Measurements from ENCODE around the gene SAMD7. TPM values are rescaled to one million over a fixed set of nuclear protein-coding genes. Genes with fewer than 3 reads are reported as not detected.

SAMD7 gene
- total RNA-seq, 3 donors from 2014 or later (not counting 1 experiment from before 2014, with no cell fraction given) = not detected

DNA sequence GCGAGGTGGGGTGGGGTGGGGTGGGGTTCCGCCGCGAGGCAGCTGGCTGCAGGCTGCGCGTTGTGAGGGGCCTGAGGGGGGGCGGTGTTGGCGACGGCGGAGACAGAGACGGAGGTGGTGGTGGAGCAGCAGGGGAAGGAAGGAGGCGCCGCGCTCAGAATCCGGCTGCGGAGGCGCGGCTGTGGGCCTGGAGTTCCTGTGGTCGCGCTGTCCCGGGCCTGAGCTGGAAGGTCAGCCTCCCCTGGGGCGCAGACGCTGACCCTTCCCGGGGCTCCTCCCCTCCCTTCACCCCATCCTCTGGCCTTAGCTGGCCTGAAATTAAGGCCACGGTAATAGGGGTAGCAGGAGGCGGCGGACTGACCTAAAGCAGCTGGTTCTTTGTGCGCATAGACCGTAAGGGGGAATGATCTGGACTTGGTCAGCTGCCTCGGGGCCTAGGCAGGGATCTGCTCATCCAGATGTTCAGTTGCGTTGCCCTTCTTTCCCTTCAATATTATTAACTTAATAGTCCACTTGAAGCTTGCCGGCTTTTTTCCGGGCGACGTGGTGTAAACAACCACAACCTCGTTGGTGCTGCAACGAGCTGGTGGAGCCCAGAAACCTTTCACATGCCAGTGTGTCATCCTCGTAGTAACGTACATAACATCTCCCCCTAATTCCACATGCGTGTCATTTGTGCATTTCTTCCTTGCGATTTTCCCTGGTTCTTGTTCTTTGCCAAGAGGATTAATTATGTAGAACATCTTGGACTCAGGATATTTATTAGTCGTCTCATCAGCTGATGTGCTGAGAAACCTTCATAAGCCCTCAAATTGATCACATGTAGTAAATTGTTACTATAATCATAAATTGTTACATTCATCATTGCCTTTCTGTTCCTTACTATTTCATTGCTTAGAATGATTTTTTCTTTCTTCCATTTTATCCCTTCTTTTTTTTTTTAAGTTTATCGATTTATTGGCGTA, 55.9 kb downstream of the SAMD7 start:
- peak overlapping the region; percentile 71 for H3K4me3 ChIP-seq (ENCODE audit: low read length)
- no peaks in the 10 kb centered on the region for H3K36me3 Mint-ChIP-seq
- H3K4me1 Mint-ChIP-seq = peaks cover 35 to 45% of the 10 kb centered on the region in 2 donors

DNA sequence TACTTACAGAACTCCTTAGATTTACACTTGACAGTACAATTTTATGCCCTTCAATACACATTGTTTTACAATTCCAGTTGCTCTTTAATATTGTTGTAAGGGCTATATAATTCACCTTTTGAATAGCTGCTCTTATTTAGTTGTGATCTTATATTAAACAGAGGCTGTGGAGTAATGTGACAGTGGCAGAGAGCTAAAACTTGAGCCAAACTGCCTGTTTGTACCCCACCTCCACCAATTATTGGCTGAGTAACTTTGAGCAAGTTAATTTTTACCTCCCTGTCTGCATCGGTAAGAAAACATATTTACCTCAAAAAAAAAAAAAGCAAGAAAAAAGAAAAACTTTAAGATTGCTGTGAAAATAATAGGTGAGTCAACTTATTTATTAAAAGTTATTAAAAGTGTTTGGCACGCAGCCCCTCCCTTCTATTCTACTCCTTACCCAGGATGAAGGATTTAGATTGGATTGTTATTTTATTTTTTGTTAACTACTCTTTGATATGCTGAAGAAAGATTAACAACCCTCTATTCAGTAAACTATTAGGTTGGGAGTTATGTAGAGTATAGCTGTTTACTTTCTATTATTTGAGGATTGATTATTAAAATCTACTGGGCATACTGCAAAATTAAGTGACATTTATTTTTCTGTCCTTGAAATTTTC, 57.0 kb downstream of the SAMD7 start:
- H3K9me3 ChIP-seq (ENCODE audit: control insufficient read depth, insufficient read depth, low read length) = no peaks in the 10 kb centered on the region
- Mint-ChIP-seq H3K9me3 (no peaks in the 10 kb centered on the region), H3K4me1 (peaks cover 41 to 47% of the 10 kb centered on the region in 2 donors), H3K27ac (peak overlapping the region; percentile 95 to 98), H3K4me3 (peak overlapping the region; percentile 98), H3K36me3 (no peaks in the 10 kb centered on the region), H3K27me3 (ENCODE audit: low read depth in 2 of 2) (peaks cover 0 to 8% of the 10 kb centered on the region in 2 donors)
- ATAC-seq (no peak), DNase-seq (no peak)
- intact Hi-C loops (cut with micrococcal nuclease) = no loop called here
- no peaks in the 10 kb centered on the region for H3K36me3 ChIP-seq (ENCODE audit: control insufficient read depth, insufficient read depth, low read length)
- H3K27me3 ChIP-seq (ENCODE audit: control insufficient read depth, insufficient read depth, low read length) = no peaks in the 10 kb centered on the region
- H3K4me1 ChIP-seq (ENCODE audit: control insufficient read depth, insufficient read depth, low read length) = peaks cover 14% of the 10 kb centered on the region
- H3K27ac ChIP-seq (ENCODE audit: low read length) = no peak overlapping the region
- no peak overlapping the region for H3K4me3 ChIP-seq (ENCODE audit: low read length)
- WGBS (ENCODE audit: insufficient coverage) = no CpG with 5 or more reads among the region's 2 CpGs
- TF ChIP-seq, protein P1, sequence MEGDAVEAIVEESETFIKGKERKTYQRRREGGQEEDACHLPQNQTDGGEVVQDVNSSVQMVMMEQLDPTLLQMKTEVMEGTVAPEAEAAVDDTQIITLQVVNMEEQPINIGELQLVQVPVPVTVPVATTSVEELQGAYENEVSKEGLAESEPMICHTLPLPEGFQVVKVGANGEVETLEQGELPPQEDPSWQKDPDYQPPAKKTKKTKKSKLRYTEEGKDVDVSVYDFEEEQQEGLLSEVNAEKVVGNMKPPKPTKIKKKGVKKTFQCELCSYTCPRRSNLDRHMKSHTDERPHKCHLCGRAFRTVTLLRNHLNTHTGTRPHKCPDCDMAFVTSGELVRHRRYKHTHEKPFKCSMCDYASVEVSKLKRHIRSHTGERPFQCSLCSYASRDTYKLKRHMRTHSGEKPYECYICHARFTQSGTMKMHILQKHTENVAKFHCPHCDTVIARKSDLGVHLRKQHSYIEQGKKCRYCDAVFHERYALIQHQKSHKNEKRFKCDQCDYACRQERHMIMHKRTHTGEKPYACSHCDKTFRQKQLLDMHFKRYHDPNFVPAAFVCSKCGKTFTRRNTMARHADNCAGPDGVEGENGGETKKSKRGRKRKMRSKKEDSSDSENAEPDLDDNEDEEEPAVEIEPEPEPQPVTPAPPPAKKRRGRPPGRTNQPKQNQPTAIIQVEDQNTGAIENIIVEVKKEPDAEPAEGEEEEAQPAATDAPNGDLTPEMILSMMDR (IDR thresholded peaks at IDR 0.05) = no peak

More for the DNA sequence above, 55.9 kb downstream of the SAMD7 start:
- intact Hi-C loops (cut with micrococcal nuclease) = loop anchor here (1.0 kb wide), 1 partner anchor 202 kb away; the partner anchor contains the start of gene TERC
- no peaks in the 10 kb centered on the region for H3K27me3 ChIP-seq (ENCODE audit: control insufficient read depth, insufficient read depth, low read length)
- H3K27ac ChIP-seq (ENCODE audit: low read length) = peak overlapping the region; percentile 92
- Mint-ChIP-seq H3K9me3 (no peaks in the 10 kb centered on the region), H3K4me3 (peak overlapping the region; percentile 98), H3K27me3 (ENCODE audit: low read depth in 2 of 2) (peaks cover 7 to 14% of the 10 kb centered on the region in 2 donors), H3K27ac (peak overlapping the region; percentile 95 to 98)
- WGBS (ENCODE audit: insufficient coverage) = 3% methylated on average over 42 of the region's 44 CpGs
- peaks cover 14% of the 10 kb centered on the region for H3K4me1 ChIP-seq (ENCODE audit: control insufficient read depth, insufficient read depth, low read length)
- H3K36me3 ChIP-seq (ENCODE audit: control insufficient read depth, insufficient read depth, low read length) = no peaks in the 10 kb centered on the region
- H3K9me3 ChIP-seq (ENCODE audit: control insufficient read depth, insufficient read depth, low read length) = no peaks in the 10 kb centered on the region
- ATAC-seq (peak; percentile 60 to 82 (median 76)), DNase-seq (peak; percentile 41 to 63)
- TF ChIP-seq, protein P1 (IDR thresholded peaks at IDR 0.05) = no peak

DNA sequence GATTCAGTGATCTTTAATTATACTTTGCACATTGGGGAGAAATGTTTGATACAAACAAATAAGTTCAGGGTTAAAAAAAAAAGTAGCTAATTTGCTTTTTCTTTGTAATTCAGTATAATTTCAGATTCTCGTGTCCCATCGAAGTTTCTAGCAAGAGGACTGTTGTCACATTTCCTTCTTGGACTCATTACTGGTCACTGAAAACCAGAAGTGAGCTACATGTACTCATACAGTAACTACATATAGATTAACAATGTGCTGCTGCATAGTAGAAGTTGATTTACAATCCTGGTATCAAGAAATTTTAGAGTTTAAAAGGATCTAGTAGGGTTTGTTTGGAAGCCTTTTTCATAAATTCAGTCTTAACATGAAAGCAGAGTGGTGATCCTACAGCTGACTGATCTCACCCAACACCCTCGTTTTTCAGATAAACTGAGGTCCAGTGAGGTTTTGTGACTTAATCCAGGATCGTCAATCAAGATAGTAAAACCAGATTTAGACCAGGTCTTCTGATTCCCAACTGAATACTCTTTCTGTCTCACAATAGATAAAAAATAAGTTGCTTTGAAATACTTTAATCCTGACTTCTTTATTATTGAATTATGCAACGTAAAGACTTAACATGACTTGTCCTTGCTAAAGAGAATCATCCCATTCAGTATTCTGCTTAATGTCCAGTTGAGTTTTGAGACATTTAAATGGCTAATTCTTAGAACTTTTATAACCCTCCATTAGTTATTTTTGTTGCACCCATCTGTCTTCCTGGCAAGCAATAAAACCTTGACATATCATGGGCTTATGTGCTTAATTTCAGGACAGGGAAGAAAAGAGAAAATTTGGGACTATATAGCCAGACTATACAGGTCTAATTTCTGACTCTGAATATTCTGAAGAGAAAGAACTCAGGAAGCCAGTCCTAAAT, 58.1 kb downstream of the SAMD7 start:
- Mint-ChIP-seq H3K27ac (peak overlapping the region; percentile 95 to 98), H3K27me3 (ENCODE audit: low read depth in 2 of 2) (peaks cover 0 to 2% of the 10 kb centered on the region in 2 donors), H3K4me1 (peaks cover 46 to 55% of the 10 kb centered on the region in 2 donors), H3K9me3 (no peaks in the 10 kb centered on the region), H3K36me3 (peaks cover 5% of the 10 kb centered on the region), H3K4me3 (no peak overlapping the region)
- H3K27ac ChIP-seq (ENCODE audit: low read length) = no peak overlapping the region
- no peaks in the 10 kb centered on the region for H3K36me3 ChIP-seq (ENCODE audit: control insufficient read depth, insufficient read depth, low read length)
- H3K27me3 ChIP-seq (ENCODE audit: control insufficient read depth, insufficient read depth, low read length) = no peaks in the 10 kb centered on the region
- intact Hi-C loops (cut with micrococcal nuclease) = no loop called here
- no peak overlapping the region for H3K4me3 ChIP-seq (ENCODE audit: low read length)
- DNase-seq (no peak), ATAC-seq (no peak)
- WGBS (ENCODE audit: insufficient coverage) = 79% methylated on average over 4 of the region's 5 CpGs
- H3K4me1 ChIP-seq (ENCODE audit: control insufficient read depth, insufficient read depth, low read length) = peaks cover 14% of the 10 kb centered on the region
- H3K9me3 ChIP-seq (ENCODE audit: control insufficient read depth, insufficient read depth, low read length) = no peaks in the 10 kb centered on the region
- TF ChIP-seq, protein P1 (IDR thresholded peaks at IDR 0.05) = no peak
